Activated naive CD8-positive, alpha-beta T cell treated with anti-CD3 and anti-CD28 coated beads, Interleukin-2, amount 10 ng/mL, durations not matched to agents 7 days and 5 days (primary cell): ENCODE results near the gene ANKLE1. TPM values are rescaled to one million over a fixed set of nuclear protein-coding genes. Genes with fewer than 3 reads are reported as not detected.
A peak's percentile ranks its signal among the peaks of the same experiment; 100 is the strongest.
"Not testable (repeated sequence)": the region's sequence is repeated elsewhere in the genome, so short reads cannot be mapped to it uniquely, and the experiment has no call there.

ENCODE experiments used
- ATAC-seq: fragments of 150-1000 bp; cut with Tn5 transposase; one replicate; pipeline ENCODE4 v1.10.0; 2021; ENCODE audit warnings: low read depth, moderate library complexity
- POLR2A ChIA-PET: fragments of 350-600 bp; sonication (Branson Sonifier 250); formaldehyde crosslinking; loops from one replicate; lab custom pipeline; 2021; ENCODE audit warnings: antibody characterized with exemption; lab: Charles Lee
- DNase-seq: peaks from one replicate; pipeline ENCODE4 v3.0.0; 2021
- H3K27ac Mint-ChIP-seq: one replicate; pipeline ENCODE4 v1.8.0; 2022; ENCODE audit warnings: mild to moderate bottlenecking, mixed read lengths
- H3K27me3 Mint-ChIP-seq: one replicate; pipeline ENCODE4 v1.8.0; 2022; ENCODE audit warnings: mild to moderate bottlenecking, moderate library complexity, mixed read lengths
- H3K36me3 Mint-ChIP-seq: one replicate; pipeline ENCODE4 v1.8.0; 2021; ENCODE audit warnings: mild to moderate bottlenecking, mixed read lengths
- H3K4me1 Mint-ChIP-seq: one replicate; pipeline ENCODE4 v1.8.0; 2021; ENCODE audit warnings: mixed read lengths
- H3K4me3 Mint-ChIP-seq: one replicate; pipeline ENCODE4 v1.8.0; 2022; ENCODE audit warnings: mild to moderate bottlenecking, moderate library complexity, mixed read lengths
- H3K9me3 Mint-ChIP-seq: one replicate; pipeline ENCODE4 v1.8.0; 2021; ENCODE audit warnings: mixed read lengths
- total RNA-seq, 2 experiments: library from RNA; stranded (reverse); gene quantifications; one replicate each; pipeline ENCODE4 v1.2.3, GENCODE V29; 2021

ANKLE1 gene
- total RNA-seq, 2 experiments from 2014 or later: 5.7 to 5.8 TPM

GRCh38 chr19:17259934-17260333 is 21.8 kb upstream of the ANKLE1 start:
- POLR2A ChIA-PET: interaction anchor here (1.4 to 1.8 kb wide), 3 partner anchors 19 to 34 kb away, joined by 3 to 8 read pairs (median 4); partner anchors contain the start of gene OCEL1
- ATAC-seq (no peak), DNase-seq (no peak)
- no peaks in the 10 kb centered on the region for H3K9me3 Mint-ChIP-seq
- peaks cover 10% of the 10 kb centered on the region for H3K4me1 Mint-ChIP-seq
- no peak overlapping the region for H3K4me3 Mint-ChIP-seq
- no peaks in the 10 kb centered on the region for H3K36me3 Mint-ChIP-seq
- no peaks in the 10 kb centered on the region for H3K27me3 Mint-ChIP-seq
- no peak overlapping the region for H3K27ac Mint-ChIP-seq

GRCh38 chr19:17260842-17261325 is 20.8 kb upstream of the ANKLE1 start:
- Mint-ChIP-seq H3K9me3 (no peaks in the 10 kb centered on the region), H3K36me3 (no peaks in the 10 kb centered on the region), H3K4me3 (no peak overlapping the region), H3K27me3 (no peaks in the 10 kb centered on the region), H3K27ac (no peak overlapping the region), H3K4me1 (peaks cover 11% of the 10 kb centered on the region)
- POLR2A ChIA-PET: interaction anchor here (1.4 to 1.8 kb wide), 2 partner anchors 25 to 34 kb away, joined by 3 to 8 read pairs; partner anchors contain the start of gene OCEL1
- peak; percentile 91 for DNase-seq
- ATAC-seq: peak; percentile 98

- peaks cover 17% of the 10 kb centered on the region for H3K4me1 Mint-ChIP-seq
- no peak for ATAC-seq
- H3K9me3 Mint-ChIP-seq: no peaks in the 10 kb centered on the region
- no peak for DNase-seq
- no peaks in the 10 kb centered on the region for H3K36me3 Mint-ChIP-seq
- POLR2A ChIA-PET: no interaction called here
- H3K4me3 Mint-ChIP-seq: no peak overlapping the region
- no peak overlapping the region for H3K27ac Mint-ChIP-seq
- H3K27me3 Mint-ChIP-seq: no peaks in the 10 kb centered on the region
Observed at GRCh38 chr19:17262557-17262956, 19.1 kb upstream of the ANKLE1 start.

- no peaks in the 10 kb centered on the region for H3K36me3 Mint-ChIP-seq
- no peaks in the 10 kb centered on the region for H3K27me3 Mint-ChIP-seq
- H3K4me1 Mint-ChIP-seq: peaks cover 24% of the 10 kb centered on the region
- no peaks in the 10 kb centered on the region for H3K9me3 Mint-ChIP-seq
- POLR2A ChIA-PET: interaction anchor here (1.1 to 1.4 kb wide), 2 partner anchors 16 to 29 kb away, joined by 3 read pairs; no protein-coding TSS in a partner anchor
- DNase-seq (no peak), ATAC-seq (no peak)
- no peak overlapping the region for H3K4me3 Mint-ChIP-seq
- peak overlapping the region; percentile 9 for H3K27ac Mint-ChIP-seq
Observed at GRCh38 chr19:17263712-17264640, 17.7 kb upstream of the ANKLE1 start.

- no peaks in the 10 kb centered on the region for H3K36me3 Mint-ChIP-seq
- no peak within 1 kb of the TSS for H3K4me3 Mint-ChIP-seq
- H3K27me3 Mint-ChIP-seq: no peaks in the 10 kb centered on the region
- H3K4me1 Mint-ChIP-seq: peaks cover 24% of the 10 kb centered on the region
- H3K27ac Mint-ChIP-seq: peak within 1 kb of the TSS; percentile 9
- H3K9me3 Mint-ChIP-seq: no peaks in the 10 kb centered on the region
- DNase-seq: no peak
- no peak for ATAC-seq
- POLR2A ChIA-PET: interaction anchor here (1.1 to 1.4 kb wide), 2 partner anchors 15 to 28 kb away, joined by 3 read pairs; no protein-coding TSS in a partner anchor
Observed at GRCh38 chr19:17264641-17264979, 17.1 kb upstream of the ANKLE1 start, which contains the start of gene USHBP1. Gene USHBP1, minus strand, starts transcription at chr19:17264745. Its CDS starts 446 bp downstream, at chr19:17264299.

GRCh38 chr19:17266026-17266425 is 15.7 kb upstream of the ANKLE1 start:
- Mint-ChIP-seq H3K27ac (no peak overlapping the region), H3K27me3 (no peaks in the 10 kb centered on the region), H3K4me3 (no peak overlapping the region), H3K9me3 (no peaks in the 10 kb centered on the region), H3K4me1 (peaks cover 20% of the 10 kb centered on the region), H3K36me3 (peaks cover 3% of the 10 kb centered on the region)
- ATAC-seq (no peak), DNase-seq (no peak)
- POLR2A ChIA-PET: interaction anchor here (1.4 kb wide), 1 partner anchor 43 kb away, joined by 4 read pairs; the partner anchor contains the start of gene DDA1

GRCh38 chr19:17266589-17266974 is 15.1 kb upstream of the ANKLE1 start:
- Mint-ChIP-seq H3K9me3 (no peaks in the 10 kb centered on the region), H3K27ac (peak overlapping the region; percentile 72), H3K27me3 (no peaks in the 10 kb centered on the region), H3K36me3 (peaks cover 7% of the 10 kb centered on the region), H3K4me3 (peak overlapping the region; percentile 89), H3K4me1 (peaks cover 20% of the 10 kb centered on the region)
- ATAC-seq: no peak
- POLR2A ChIA-PET: interaction anchor here (0.6 to 1.4 kb wide), 8 partner anchors 9 to 424 kb away, joined by 3 to 4 read pairs (median 4); partner anchors contain the start of genes DDA1 and USE1
- no peak for DNase-seq

GRCh38 chr19:17266975-17267788 is 14.5 kb upstream of the ANKLE1 start, which contains the start of gene BABAM1:
Gene BABAM1, plus strand, starts transcription at chr19:17267443. Its CDS starts 1,364 bp downstream, at chr19:17268807.
- DNase-seq (peak; percentile 84), ATAC-seq (peak; percentile 96)
- Mint-ChIP-seq H3K27me3 (no peaks in the 10 kb centered on the region), H3K4me1 (peaks cover 20% of the 10 kb centered on the region), H3K4me3 (peak within 1 kb of the TSS; percentile 89), H3K27ac (peak within 1 kb of the TSS; percentile 72), H3K36me3 (peaks cover 11% of the 10 kb centered on the region), H3K9me3 (no peaks in the 10 kb centered on the region)
- POLR2A ChIA-PET: interaction anchor here (0.6 to 1.4 kb wide), 11 partner anchors 8 to 425 kb away, joined by 3 to 4 read pairs (median 3); partner anchors contain the start of genes DDA1 and USE1

GRCh38 chr19:17268754-17269153 is 12.9 kb upstream of the ANKLE1 start:
- H3K27ac Mint-ChIP-seq: no peak overlapping the region
- POLR2A ChIA-PET: interaction anchor here (0.7 kb wide), 1 partner anchor 217 kb away, joined by 9 read pairs; no protein-coding TSS in a partner anchor
- peaks cover 11% of the 10 kb centered on the region for H3K36me3 Mint-ChIP-seq
- no peaks in the 10 kb centered on the region for H3K9me3 Mint-ChIP-seq
- peak overlapping the region; percentile 89 for H3K4me3 Mint-ChIP-seq
- H3K4me1 Mint-ChIP-seq: peaks cover 20% of the 10 kb centered on the region
- no peaks in the 10 kb centered on the region for H3K27me3 Mint-ChIP-seq
- no peak for DNase-seq
- no peak for ATAC-seq

- DNase-seq, H3K27me3 Mint-ChIP-seq, H3K4me1 Mint-ChIP-seq, H3K4me3 Mint-ChIP-seq, POLR2A ChIA-PET, ATAC-seq, H3K9me3 Mint-ChIP-seq, H3K27ac Mint-ChIP-seq: not testable (repeated sequence)
- H3K36me3 Mint-ChIP-seq: peaks cover 19% of the 10 kb centered on the region
Observed at GRCh38 chr19:17274892-17275291, 6.8 kb upstream of the ANKLE1 start.

- DNase-seq (no peak), ATAC-seq (no peak)
- H3K36me3 Mint-ChIP-seq: peaks cover 16% of the 10 kb centered on the region
- POLR2A ChIA-PET: no interaction called here
- H3K4me3 Mint-ChIP-seq: no peak overlapping the region
- no peaks in the 10 kb centered on the region for H3K27me3 Mint-ChIP-seq
- H3K4me1 Mint-ChIP-seq: peaks cover 2% of the 10 kb centered on the region
- no peak overlapping the region for H3K27ac Mint-ChIP-seq
- H3K9me3 Mint-ChIP-seq: no peaks in the 10 kb centered on the region
Observed at GRCh38 chr19:17275441-17276175, 6.1 kb upstream of the ANKLE1 start.

- Mint-ChIP-seq H3K27me3 (no peaks in the 10 kb centered on the region), H3K27ac (no peak overlapping the region), H3K4me1 (peaks cover 10% of the 10 kb centered on the region), H3K9me3 (no peaks in the 10 kb centered on the region), H3K36me3 (peaks cover 11% of the 10 kb centered on the region), H3K4me3 (no peak overlapping the region)
- ATAC-seq (no peak), DNase-seq (no peak)
- POLR2A ChIA-PET: interaction anchor here (0.8 kb wide), 2 partner anchors 15 to 54 kb away, joined by 3 read pairs; partner anchors contain the start of genes OCEL1 and USHBP1
Observed at GRCh38 chr19:17279436-17279835, 2.3 kb upstream of the ANKLE1 start.
